Stimulated activated CD8-positive, alpha-beta memory T cell treated with anti-CD3 and anti-CD28 coated beads, Interleukin-12 subunit alpha, Interleukin-12 subunit beta, amount 100 ng/mL, for 4 hours (primary cell): ENCODE results near the gene VAMP8.
"Not testable (repeated sequence)": the region's sequence is repeated elsewhere in the genome, so short reads cannot be mapped to it uniquely, and the experiment has no call there.

Experiments used
- DNase-seq: peaks from one replicate; pipeline ENCODE4 v3.0.0-alpha.2; 2020; ENCODE audit warnings: low read depth

Gene VAMP8

DNA sequence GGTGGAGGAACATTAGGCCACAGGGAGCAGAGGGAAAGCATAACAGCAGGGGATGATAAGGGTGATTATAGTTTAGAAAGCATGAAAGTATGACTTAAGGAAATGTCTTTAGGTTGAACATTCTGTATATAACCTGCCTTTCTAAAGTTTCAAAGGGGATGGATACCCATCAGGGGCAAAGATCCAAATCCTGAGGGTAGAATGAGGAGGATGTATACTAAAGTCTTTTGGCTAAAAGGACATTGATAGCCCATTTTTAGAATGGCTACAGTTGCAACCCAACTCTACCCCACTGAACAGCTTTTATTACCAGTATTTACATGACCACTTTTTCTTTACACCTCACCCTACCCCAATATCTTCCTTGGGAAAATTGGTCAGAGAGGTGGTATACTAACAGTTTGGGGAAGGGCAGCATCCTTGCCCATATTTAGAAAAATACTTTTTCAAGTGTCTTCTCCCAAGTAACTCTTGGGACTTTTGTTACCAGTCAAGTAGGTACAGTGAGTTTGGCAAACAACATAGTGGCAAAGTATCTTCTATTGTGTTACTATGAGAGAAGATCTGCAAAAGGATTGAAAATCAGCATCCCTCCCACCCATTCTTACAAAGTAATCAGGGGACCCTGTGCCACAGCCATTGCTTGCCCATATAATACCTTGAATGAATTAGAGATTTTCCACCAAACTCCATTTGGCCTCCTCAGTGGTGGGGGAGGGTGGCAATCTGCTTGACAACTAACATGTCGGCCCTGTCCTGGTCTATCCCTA lies 30.1 kb upstream of the VAMP8 start:
- no peak for DNase-seq

DNA sequence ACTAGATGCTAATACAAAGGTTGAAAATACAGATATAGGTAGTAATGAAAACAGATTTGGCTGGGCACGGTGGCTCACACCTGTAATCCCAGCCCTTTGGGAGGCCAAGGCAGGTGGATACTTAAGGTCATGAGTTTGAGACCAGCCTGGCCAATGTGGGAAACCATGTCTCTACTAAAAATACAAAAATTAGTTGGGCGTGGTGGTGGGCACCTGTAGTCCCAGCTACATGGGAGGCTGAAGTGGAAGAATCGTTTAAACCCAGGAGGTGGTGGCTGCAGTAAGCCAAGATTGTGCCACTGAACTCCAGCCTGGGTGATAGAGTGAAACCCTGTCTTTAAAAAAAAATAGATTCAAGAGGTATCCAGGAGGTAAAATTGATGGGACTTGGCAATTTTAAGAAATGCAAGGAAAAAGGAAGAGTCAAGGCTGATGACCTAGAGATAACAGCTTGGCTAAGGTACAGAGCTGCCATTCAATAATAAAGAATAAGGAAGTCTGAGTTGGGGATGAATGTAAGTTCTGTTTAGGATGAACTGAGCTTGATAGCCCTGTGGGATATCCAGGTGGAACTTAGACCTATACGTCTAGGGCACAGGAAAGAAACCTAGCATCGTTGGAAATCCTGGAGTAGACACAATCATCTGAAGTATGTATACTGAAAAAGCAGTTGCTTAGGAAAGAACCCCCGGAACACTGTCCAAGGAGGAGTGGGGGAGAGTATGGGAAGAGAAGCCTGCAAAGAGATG lies 29.4 kb upstream of the VAMP8 start:
- no peak for DNase-seq

DNA sequence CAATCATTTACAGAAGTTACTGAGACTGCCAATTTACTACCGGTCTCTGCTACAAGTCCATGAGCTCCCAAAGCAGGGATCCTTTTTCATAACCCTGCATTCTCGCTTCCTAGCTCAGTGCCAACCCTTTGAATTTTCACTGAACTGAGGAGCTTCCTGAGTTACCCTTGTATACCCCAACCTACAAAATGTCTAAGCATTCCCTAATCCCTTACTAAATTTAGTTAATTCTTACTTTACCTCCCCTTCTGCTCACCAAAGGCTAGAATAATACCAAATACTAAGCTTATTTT lies 28.8 kb upstream of the VAMP8 start:
- no peak for DNase-seq

DNA sequence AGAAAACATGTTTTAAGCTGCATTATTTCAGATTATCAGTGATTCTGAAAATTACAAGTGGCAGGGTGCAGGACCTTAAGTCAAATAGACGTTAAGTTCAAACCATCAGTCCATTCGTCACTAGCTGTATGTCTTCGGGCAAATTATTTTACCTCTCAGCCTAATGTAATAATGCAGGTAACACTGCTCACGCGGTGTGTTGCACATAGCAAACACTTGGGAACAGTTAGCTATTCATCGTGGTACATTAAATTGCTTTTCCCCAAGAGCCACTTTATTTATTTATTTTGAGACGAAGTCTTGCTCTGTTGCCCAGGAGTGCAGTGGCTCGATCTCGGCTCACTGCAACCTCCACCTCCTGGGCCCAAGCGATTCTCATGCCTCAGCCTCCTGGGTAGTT lies 28.3 kb upstream of the VAMP8 start:
- DNase-seq, result no peak

DNA sequence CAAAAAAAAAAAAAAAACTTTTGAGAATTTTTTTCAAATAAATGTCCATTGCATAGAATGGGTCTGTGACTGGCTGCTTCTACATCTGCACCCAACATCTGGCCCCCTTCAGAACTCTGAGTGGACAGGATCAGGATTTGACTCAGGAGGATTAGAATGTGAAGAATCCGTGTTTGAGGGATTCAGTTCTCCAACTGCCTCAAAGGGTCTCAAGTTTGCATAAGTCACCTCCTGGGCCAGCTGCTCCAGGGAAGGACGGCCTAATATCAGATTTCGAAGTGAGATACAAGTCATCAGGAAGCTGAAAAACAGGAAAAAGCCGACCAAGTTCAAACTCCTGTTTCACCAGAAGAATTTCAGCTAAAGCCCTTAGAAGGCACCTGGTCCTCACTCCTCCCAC lies 27.6 kb upstream of the VAMP8 start:
- no peak for DNase-seq

DNA sequence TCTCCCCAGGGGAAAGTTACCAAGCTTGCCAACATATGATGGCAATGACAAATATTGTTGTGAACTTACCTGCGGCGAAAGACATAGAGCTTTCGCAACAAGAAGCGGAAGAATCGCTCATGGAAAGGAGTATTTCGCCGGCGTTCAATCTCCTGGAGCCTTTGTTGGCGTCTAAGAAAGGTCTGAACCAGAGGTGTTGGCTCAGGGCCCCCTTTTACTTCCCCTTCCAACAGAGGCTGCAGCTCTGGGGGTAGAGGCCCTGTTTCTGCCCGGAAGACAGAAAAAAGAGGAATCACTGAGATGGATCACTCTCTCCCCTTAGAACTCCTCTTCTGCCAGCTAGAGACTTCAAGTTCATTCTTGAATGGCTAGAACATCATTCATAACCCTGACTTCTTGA lies 26.9 kb upstream of the VAMP8 start:
- DNase-seq, result no peak

DNA sequence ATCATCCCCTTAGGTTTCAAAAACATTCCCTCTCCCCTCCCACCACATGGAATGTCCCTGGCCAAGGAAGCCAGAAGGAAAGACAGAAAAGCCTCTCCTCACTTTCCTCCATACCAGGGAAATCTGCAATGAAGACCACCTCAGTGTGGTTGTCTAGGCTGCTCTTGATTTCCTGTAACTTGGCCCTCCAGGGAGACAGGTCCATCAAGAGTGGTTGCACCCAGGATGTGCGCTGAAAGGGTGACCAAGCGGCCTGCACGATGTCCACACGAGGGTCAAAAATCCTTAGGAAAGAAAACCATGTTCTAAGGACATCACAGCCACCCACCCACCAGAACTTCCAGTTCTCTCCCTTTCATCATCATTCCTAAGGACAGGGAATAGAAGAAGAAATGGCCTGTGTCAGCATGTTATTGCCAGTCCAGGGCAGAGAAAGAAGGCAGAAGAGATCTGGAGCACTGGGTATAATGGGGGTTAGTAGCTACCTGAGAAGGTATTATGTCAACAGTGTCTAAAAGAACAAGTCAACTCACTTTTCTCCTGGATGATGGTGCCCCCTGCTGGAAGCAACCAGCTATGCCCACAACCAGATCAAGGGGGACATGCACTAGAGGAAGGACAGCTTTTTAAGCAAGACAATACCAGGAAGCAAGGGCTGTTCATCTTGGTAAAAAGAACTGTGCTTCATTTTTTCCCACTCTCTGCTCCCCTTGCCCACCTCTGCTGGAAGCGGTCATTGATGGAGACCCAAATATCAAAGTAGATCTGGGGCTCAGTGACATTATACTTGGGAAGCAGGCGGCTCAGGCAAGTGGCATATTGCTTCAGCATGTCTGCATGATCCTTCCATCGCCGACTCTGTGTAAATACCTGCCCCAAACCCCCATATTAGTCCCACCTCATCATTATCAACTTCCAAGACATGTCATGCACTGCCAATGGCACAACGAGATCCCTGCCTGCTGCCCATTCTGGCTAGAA lies 25.4 kb upstream of the VAMP8 start:
- peak; percentile 66 for DNase-seq

DNA sequence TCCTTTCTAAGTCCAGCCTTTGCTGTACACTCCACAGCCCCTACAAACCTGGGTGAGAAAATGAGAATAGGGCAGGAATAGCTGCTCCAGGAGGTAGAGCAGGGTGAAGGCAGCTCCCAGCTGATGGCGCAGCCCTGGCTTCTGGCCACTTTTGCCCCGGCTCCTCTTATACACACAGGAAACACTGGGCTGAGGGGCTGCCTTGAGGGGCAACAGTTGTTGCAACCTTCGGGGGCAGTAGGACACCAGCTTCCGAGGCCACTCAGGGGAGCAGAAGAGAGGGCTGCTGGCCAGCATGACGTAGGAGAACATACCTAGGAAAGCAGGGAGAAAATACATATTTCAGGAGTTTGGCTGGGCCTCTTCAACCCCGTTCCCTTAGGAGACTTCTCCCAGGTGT lies 24.2 kb upstream of the VAMP8 start:
- DNase-seq, result no peak

DNA sequence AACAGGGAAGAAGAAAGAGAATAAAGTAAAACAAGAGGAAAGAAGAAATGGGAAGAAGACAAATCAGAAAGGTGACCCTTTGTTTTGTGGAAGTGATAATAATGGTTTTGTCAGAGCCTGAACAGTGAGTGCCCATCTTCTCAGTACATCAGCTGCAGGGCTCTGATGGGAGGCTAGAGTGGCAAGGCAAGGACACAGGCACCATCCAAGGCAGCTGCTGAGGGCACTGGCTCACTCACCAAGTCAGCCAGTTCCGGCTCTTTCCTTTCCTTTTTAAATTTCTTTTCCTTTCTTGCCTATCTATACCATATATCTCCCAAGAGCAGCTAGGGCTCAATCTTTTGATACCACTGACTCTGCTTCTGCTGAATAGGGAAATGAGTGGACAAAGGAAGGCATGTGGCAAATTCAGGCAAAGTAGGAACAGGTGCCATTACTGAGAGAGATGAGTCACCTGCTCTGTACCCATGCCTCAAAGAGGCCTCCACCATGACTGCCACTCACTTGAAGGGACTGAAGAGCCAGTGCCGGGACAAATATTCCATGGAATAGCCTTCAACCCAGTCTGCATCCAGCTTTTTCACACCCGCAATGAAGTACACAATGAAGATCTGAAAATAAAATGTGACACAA lies 22.3 kb upstream of the VAMP8 start:
- DNase-seq, result no peak

DNA sequence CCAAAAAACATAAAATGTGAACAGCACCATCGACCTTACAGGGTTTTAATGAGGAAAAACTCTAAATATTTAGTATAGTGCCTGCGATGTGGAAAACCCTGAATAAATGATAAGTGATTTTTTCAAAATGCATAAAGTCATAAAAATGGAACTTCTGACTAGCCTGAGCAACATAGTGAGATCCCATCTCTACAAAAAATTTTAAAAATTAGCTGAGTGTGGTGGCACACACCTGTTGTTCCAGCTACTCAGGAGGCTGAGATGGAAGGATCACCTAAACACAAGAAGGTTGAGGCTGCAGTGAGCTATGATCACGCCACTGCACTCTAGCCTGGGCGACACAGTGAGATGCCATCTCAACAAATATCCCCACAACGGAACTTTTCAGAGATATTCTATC lies 20.3 kb upstream of the VAMP8 start:
- no peak for DNase-seq

DNA sequence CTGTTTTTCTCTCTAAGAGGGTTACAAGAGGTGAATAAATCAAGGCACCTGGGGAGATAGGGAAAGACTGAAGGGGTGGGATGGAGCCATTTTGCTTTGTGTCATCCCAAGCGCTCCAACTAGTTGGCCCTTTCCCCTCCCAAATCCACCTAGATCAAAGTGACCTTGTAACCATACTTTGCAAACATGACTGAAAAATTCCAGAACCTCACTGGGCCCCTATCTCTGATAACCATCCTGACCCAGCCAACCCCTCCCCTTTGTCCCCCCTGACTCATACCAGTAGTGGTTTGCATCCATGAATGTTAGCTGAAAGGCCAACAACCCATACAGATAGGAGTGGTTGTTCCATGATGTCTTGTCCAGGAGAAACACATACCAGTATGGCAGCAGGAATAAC lies 19.2 kb upstream of the VAMP8 start:
- no peak for DNase-seq

DNA sequence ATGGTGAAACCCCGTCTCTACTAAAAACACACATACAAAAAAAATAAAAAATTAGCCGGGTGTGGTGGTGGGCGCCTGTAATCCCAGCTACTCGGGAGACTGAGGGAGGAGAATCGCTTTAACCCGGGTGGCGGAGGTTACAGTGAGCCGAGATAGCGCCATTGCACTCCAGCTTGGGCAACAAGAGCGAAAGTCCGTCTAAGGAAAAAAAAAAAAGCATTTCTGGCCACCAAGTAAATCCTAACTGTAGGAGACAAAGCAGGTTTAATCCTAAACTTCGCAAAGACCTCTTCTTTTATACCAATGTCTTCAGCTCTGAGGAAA lies 17.0 kb upstream of the VAMP8 start:
- DNase-seq, result not testable (repeated sequence)

DNA sequence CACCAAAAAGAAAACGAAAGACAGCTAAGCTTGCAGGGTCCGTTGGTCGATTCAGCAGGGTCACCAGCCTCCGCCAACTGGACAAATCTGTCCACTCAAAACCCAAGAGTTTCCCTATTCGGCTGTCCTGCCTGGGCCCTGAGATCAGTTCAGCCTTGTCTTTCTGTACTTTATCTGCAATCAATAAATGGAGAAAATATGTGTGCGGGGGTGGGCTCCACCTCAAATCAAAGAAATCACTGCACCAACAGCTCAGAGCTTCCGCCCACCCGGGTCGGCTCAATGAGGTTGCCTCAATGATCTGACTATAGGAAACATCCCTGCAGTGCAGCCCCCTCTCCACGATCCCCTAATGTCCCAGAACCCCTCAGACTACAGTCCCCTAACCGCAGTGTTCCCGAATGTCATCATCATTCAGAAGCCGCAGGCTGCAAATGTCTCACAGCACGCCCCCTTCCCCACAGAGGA lies 16.5 kb upstream of the VAMP8 start:
- no peak for DNase-seq

DNA sequence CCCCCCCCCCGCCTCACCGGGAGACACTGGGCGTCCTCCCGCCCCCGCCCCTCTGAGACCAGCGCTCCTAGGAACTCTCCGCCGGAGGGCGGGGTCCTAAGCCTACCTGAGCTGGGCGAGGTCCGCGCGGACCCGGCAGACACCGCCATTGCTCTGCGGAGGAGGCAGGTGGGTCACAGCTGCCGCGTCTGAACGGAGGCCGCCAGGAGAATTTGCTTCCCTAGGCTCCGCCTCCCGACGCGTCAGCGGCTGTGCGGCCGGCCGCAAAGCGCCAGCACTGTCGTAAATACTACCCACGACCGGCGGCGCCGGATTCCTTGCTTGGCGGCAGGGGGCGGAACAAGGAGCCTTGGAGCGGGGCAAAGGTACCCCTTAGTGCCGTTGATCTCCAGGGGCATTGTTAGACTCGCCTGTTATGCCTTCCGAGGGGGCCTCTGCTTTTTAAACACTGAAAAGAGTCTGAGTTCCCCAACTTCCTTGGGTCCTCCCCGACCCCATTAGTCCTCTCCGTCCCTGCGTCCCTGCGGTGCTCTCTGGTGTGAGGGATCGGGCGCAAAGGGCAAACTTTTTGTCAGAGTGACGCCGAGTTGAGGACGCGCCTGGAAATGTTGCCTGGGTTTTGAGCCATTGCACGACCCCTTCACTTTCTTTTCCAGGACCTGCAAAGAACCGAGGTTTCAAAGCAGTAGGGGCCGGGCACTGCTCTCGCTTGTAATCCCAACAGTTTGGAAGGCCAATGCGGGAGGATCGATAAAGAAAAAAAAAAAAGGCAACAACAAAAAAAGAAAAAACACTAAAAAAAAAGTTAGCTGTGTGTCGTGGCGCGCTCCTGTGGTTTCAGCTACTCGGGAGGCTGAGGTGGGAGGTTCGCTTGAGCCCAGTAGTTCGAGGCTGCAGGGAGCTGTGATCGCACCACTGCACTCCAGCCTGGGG lies 15.8 kb upstream of the VAMP8 start, which contains the start of gene GGCX:
Gene GGCX (minus strand): TSS at position 214 of the 933 bp plus-strand sequence. CDS start 65 bp downstream, at position 149.
- peak; percentile 95 for DNase-seq

DNA sequence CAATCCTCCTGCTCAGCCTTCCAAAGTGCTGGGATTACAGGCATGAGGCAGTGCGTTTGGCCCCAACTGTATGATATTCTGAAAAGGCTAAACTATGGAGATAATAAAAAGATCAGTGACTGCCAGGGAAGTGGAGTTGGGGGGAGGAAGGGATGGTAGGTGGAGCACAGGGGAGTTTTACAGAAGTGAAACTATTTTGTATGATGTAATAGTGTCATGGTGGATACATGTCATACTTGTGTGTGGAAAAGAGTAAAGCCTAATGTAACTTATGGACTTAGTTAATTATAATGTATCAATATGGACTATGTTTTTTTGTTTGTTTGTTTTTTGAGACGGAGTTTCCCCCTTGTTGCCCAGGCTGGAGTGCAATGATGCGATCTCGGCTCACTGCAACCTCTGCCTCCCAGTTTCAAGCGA lies 13.2 kb upstream of the VAMP8 start:
- no peak for DNase-seq

DNA sequence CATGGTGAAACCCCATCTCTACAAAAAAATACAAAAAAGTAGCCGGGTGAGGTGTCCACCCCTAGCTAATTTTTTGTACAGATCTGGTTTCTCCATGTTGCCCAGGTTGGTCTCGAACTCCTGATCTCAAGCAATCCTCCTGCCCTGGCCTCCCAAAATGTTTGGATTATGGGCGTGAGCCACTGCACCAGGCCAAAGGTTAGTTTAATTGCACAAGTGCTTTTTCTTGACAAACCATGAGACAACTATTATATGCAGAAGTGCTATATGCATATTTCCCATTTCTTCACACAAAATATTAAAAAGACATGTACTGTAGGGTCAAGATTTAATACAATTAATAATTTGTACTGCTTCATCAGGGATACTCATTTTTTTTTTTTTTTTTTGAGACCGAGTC lies 11.1 kb upstream of the VAMP8 start:
- DNase-seq, result no peak

DNA sequence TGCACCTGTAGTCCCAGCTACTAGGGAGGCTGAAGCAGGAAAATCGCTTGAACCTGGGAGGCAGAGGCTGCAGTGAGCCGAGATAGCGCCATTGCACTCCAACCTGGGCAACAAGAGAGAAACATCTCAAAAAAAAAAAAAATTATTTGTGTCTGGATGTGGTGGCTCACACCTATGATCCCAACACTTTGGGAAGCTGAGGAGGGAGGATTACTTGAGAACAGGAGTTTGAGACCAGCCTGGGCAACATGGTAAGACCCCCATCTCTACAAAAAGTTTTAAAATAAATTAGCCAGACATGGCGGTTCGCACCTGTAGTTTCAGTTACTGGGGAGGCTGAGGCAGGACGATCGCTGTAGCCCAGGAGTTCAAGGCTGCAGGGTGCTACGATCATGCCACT lies 1.6 kb upstream of the VAMP8 start:
- DNase-seq, result no peak

DNA sequence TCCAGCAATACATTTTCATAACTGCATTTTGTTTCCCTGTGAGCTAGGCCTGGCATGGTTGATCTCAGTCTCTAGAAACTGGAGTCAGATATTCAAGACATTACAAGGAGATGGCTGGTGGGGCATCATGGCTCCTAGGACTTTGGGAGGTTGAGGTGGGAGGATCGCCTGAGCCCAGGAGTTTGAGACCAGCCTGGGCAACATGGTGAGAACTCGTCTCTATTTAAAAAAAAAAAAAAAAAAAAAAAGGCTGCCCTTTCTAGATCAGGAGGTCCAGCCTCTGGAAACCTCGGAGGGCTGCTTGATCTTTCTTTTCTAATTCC lies 362 bp upstream of the VAMP8 start:
- no peak for DNase-seq

DNA sequence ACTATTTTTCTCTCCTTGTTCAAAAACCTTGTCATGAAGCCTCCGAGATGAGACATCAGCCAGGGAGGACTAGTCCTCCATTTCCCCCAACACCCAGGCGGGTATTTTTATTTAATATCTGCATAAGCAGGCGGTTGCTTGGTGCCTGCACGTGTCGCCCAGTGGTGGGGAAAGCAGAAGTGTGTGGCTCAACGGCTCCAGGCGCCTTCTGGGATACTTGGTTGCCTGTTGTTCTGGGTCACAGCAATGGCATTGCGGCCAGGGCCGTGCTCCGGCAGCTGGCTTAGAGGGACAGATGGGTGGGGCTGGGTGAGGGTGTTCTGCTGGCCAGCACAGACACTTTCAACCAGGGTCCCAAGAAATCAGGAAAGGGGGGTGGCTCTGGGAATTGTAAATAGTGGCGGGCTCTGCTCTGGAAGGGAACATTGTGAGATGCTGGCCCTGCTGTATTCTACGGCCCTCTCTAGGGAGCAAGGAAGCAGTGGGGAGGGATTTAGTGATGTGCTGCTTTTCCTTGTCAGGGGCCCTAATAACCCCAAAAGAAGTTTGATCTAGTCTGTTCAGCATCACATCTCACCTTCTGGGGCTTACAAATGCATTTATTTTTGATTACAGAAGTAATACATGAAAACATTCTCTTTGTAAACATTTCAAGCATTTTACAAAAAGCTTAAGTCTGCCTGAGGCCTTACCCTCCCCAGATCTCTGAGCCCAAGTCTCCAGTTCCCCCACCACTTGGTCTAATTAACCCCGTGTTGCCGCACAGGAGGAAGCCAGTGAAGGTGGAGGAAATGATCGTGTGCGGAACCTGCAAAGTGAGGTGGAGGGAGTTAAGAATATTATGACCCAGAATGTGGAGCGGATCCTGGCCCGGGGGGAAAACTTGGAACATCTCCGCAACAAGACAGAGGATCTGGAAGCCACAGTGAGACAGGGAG lies 1.1 kb downstream of the VAMP8 start:
- DNase-seq, result no peak
